DOHH2 (cell line): Measurements from ENCODE around the gene PRDM15.

ENCODE experiments used
- EZH2phosphoT487 ChIP-seq: fragments of 200-600 bp; sonication (generic); IDR thresholded peaks from 2 replicates; pipeline ENCODE4 v1.6.1; 2017; ENCODE audit warnings: borderline replicate concordance, mild to moderate bottlenecking, antibody characterized with exemption, low read length, moderate library complexity, mixed read lengths
- TF ChIP-seq, protein P1 (sequence below): fragments of 200-600 bp; sonication (generic); IDR thresholded peaks from one replicate; pipeline ENCODE4 v1.5.1; 2014; ENCODE audit warnings: antibody characterized with exemption, mild to moderate bottlenecking, low read depth, low read length; ENCODE audit not compliant: poor library complexity, severe bottlenecking

GRCh38 chr21:41823906-41824305, 55.2 kb downstream of the PRDM15 start:
- TF ChIP-seq, protein P1, sequence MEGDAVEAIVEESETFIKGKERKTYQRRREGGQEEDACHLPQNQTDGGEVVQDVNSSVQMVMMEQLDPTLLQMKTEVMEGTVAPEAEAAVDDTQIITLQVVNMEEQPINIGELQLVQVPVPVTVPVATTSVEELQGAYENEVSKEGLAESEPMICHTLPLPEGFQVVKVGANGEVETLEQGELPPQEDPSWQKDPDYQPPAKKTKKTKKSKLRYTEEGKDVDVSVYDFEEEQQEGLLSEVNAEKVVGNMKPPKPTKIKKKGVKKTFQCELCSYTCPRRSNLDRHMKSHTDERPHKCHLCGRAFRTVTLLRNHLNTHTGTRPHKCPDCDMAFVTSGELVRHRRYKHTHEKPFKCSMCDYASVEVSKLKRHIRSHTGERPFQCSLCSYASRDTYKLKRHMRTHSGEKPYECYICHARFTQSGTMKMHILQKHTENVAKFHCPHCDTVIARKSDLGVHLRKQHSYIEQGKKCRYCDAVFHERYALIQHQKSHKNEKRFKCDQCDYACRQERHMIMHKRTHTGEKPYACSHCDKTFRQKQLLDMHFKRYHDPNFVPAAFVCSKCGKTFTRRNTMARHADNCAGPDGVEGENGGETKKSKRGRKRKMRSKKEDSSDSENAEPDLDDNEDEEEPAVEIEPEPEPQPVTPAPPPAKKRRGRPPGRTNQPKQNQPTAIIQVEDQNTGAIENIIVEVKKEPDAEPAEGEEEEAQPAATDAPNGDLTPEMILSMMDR = no peak
- no peak for TF ChIP-seq EZH2phosphoT487
